ENCODE results near the gene KCNJ15. TPM values are rescaled to one million over a fixed set of nuclear protein-coding genes. Genes with fewer than 3 reads are reported as not detected.

Gene KCNJ15
- total and polyA plus RNA-seq, 2 of the 8 experiments (the other 6 are each of a cell fraction or from before 2014, with no cell fraction given), result under 0.01 TPM; not detected in 1

DNA sequence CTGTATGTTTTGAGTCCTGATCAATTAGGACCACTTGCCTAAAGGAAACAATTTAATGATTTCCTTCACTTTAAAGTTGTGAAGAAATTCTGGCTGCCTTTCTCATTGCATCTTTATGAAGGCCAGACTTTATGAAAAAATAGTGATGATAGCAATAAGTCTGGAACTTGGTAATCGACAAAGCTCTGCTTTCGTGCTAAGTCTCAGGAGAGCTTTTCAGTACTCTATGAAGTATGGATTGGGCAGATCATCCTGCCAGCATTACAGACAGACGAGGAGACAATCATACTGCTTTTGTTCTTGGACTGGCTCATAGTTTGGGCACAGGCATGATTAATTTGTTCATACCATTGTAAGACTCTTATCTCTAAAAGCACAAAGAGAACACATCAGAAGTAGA, 45.5 kb upstream of the KCNJ15 start:
- Histone ChIP-seq H3K36me3 (ENCODE audit: control insufficient read depth in 2 of 4, insufficient read depth in 4 of 4, low read length in 3 of 4) (no peaks in the 10 kb centered on the region; a peak in 2 of 8 replicates), H3K4me2 (ENCODE audit: insufficient read depth in 1 of 2, low read depth in 2 of 2, low read length in 2 of 2) (no peak overlapping the region), H3K56ac (replicated peaks; ENCODE audit: insufficient read length, low read depth, low read length) (no peak overlapping the region), H3K27me3 (replicated peaks in 1 of 4; ENCODE audit: control insufficient read depth in 3 of 4, extremely low read depth in 1 of 4, insufficient read depth in 3 of 4, low read length in 3 of 4) (no peaks in the 10 kb centered on the region), H2BK20ac (ENCODE audit: low read length) (no peak overlapping the region), H3K9ac (replicated peaks in 1 of 4; ENCODE audit: extremely low read depth in 1 of 4, low read depth in 3 of 4, low read length in 3 of 4) (no peak overlapping the region), H2BK5ac (ENCODE audit: low read depth, low read length) (no peak overlapping the region), H2BK12ac (ENCODE audit: low read depth, low read length) (no peak overlapping the region), H3K23me2 (ENCODE audit: low read depth, low read length) (no peaks in the 10 kb centered on the region), H3K79me2 (ENCODE audit: control insufficient read depth in 1 of 2, insufficient read depth in 2 of 2, low read length in 2 of 2) (no peaks in the 10 kb centered on the region), H3K4me1 (replicated peaks in 1 of 4; ENCODE audit: control insufficient read depth in 3 of 4, insufficient read depth in 4 of 4, low read length in 3 of 4) (no peaks in the 10 kb centered on the region), H4K5ac (ENCODE audit: insufficient read length, low read depth, low read length) (no peak overlapping the region), H3K79me1 (ENCODE audit: low read depth, low read length) (no peaks in the 10 kb centered on the region), H3K4me3 (ENCODE audit: extremely low read depth in 1 of 4, insufficient read depth in 2 of 4, low read depth in 3 of 4, low read length in 4 of 4) (no peak overlapping the region), H3K27ac (ENCODE audit: low read depth, low read length) (no peak overlapping the region), H3K23ac (ENCODE audit: insufficient read length) (no peak overlapping the region), H3K4ac (replicated peaks; ENCODE audit: insufficient read length, low read depth, low read length) (no peak overlapping the region), H3K18ac (ENCODE audit: extremely low read depth, low read length) (no peak overlapping the region), H4K20me1 (replicated peaks in 1 of 2; ENCODE audit: control insufficient read depth in 1 of 2, insufficient read depth in 2 of 2, low read length in 2 of 2) (no peaks in the 10 kb centered on the region), H3K9me3 (ENCODE audit: insufficient read depth in 2 of 2, low read depth in 1 of 2, low read length in 1 of 2) (peaks cover 0 to 10% of the 10 kb centered on the region in 2 experiments; a peak in 1 of 4 replicates), H4K91ac (replicated peaks; ENCODE audit: insufficient read length, low read length) (no peak overlapping the region), H2AFZ (ENCODE audit: low read length) (no peak overlapping the region), H4K8ac (ENCODE audit: extremely low read depth, insufficient read depth, low read length) (no peak overlapping the region), H2AK5ac (ENCODE audit: low read depth, low read length) (no peak overlapping the region), H2BK15ac (ENCODE audit: low read length) (no peak overlapping the region), H3K14ac (ENCODE audit: insufficient read length) (no peak overlapping the region), H2BK120ac (replicated peaks; ENCODE audit: low read depth, low read length) (no peak overlapping the region)
- FAIRE-seq, result no peak
- TF ChIP-seq HDAC2 (IDR thresholded peaks at IDR 0.05; ENCODE audit: borderline replicate concordance in 1 of 2, low read depth in 2 of 2, low read length in 2 of 2), result no peak
- TF ChIP-seq MAFK (IDR thresholded peaks at IDR 0.05; ENCODE audit: low read depth, low read length), result no peak
- no peak for TF ChIP-seq SP4 (IDR thresholded peaks at IDR 0.05; ENCODE audit: low read length)
- TF ChIP-seq TBP (IDR thresholded peaks at IDR 0.05; ENCODE audit: low read depth, low read length), result no peak
- TF ChIP-seq ZNF274 (IDR thresholded peaks at IDR 0.05; ENCODE audit: borderline replicate concordance, extremely low read depth, low read length), result no peak
- TF ChIP-seq RBBP5 (IDR thresholded peaks at IDR 0.05; ENCODE audit: borderline replicate concordance, low read depth, low read length), result no peak
- TF ChIP-seq EGR1 (IDR thresholded peaks at IDR 0.05; ENCODE audit: borderline replicate concordance, low read depth, low read length), result no peak
- no peak for TF ChIP-seq RFX5 (IDR thresholded peaks at IDR 0.05; ENCODE audit: borderline replicate concordance, low read depth, low read length)
- WGBS, 2 experiments (ENCODE audit: extremely low coverage in 1 of 2, insufficient coverage in 1 of 2, insufficient read length in 1 of 2, insufficient replicate concordance in 2 of 2, low coverage in 1 of 2, low lambda C conversion rate in 2 of 2, missing lambda C conversion rate in 1 of 2), result 89% methylated on average over 3 of the region's 3 CpGs; no CpG with 5 or more reads in 1 of the 2 experiments
- POLR2A ChIA-PET (ENCODE audit: partially characterized antibody), result no interaction called here
- CTCF ChIA-PET (ENCODE audit: partially characterized antibody), result interaction anchor here (1.9 kb wide), 1 partner anchor 145 kb away, joined by 6 read pairs; no protein-coding TSS in a partner anchor
- no peak for DNase-seq (ENCODE audit: low read depth in 1 of 2, low spot score in 2 of 2)

All from H1 (cell line).